SK-N-SH treated with all-trans-retinoic acid at 6 μM for 48 hours (cell line): ENCODE data around the gene TALDO1.

Experiments used
- ATAC-seq: fragments of 200-7000 bp; cut with Tn5 transposase; 3 replicates; pipeline ENCODE4 v1.9.1; 2020; ENCODE audit warnings: mild to moderate bottlenecking, moderate library complexity
- ARNTL ChIP-seq: fragments of 450-650 bp; formaldehyde crosslinking; IDR thresholded peaks from 2 replicates; pipeline ENCODE4 v1.5.0; 2020; ENCODE audit warnings: low read depth, mild to moderate bottlenecking, moderate library complexity, borderline replicate concordance
- BACH2 ChIP-seq: fragments of 250-450 bp; sonication (Bioruptor Pico); IDR thresholded peaks from 2 replicates; pipeline ENCODE4 v1.9.0; 2021; ENCODE audit warnings: mild to moderate bottlenecking, borderline replicate concordance
- CSDC2 ChIP-seq: fragments of 250-450 bp; sonication (Bioruptor Pico); IDR thresholded peaks from 2 replicates; pipeline ENCODE4 v1.5.0; 2020; ENCODE audit warnings: mild to moderate bottlenecking, moderate library complexity
- ESRRG ChIP-seq: fragments of 250-450 bp; sonication (Bioruptor Pico); IDR thresholded peaks from 2 replicates; pipeline ENCODE4 v1.6.1; 2021; ENCODE audit warnings: mild to moderate bottlenecking
- ISL1 ChIP-seq: fragments of 250-450 bp; sonication (Bioruptor Pico); IDR thresholded peaks from 2 replicates; pipeline ENCODE4 v2.1.2; 2022; ENCODE audit warnings: mild to moderate bottlenecking, moderate library complexity
- OSR1 ChIP-seq: fragments of 250-450 bp; sonication (Bioruptor Pico); IDR thresholded peaks from 2 replicates; pipeline ENCODE4 v1.8.0; 2022; ENCODE audit warnings: moderate library complexity, mild to moderate bottlenecking, inconsistent platforms
- RARB ChIP-seq: fragments of 250-450 bp; sonication (Bioruptor Pico); IDR thresholded peaks from 2 replicates; pipeline ENCODE4 v1.8.0; 2021; ENCODE audit warnings: mild to moderate bottlenecking, moderate library complexity
- SNAI2 ChIP-seq: fragments of 250-450 bp; sonication (Bioruptor Pico); IDR thresholded peaks from 2 replicates; pipeline ENCODE4 v1.5.0; 2020; ENCODE audit warnings: mild to moderate bottlenecking, moderate library complexity
- TCF4 ChIP-seq: fragments of 250-450 bp; sonication (Bioruptor Pico); IDR thresholded peaks from 2 replicates; pipeline ENCODE4 v1.8.0; 2021; ENCODE audit warnings: mild to moderate bottlenecking, moderate library complexity, borderline replicate concordance
- TOX ChIP-seq: fragments of 250-450 bp; sonication (Bioruptor Pico); IDR thresholded peaks from 2 replicates; pipeline ENCODE4 v1.8.0; 2021; ENCODE audit warnings: mild to moderate bottlenecking, moderate library complexity, borderline replicate concordance
- TSHZ2 ChIP-seq: fragments of 250-450 bp; sonication (Bioruptor Pico); IDR thresholded peaks from 2 replicates; pipeline ENCODE4 v1.5.0; 2020; ENCODE audit warnings: mild to moderate bottlenecking, moderate library complexity
- ZC3H10 ChIP-seq: fragments of 250-450 bp; sonication (Bioruptor Pico); IDR thresholded peaks from 2 replicates; pipeline ENCODE4 v1.5.1; 2021; ENCODE audit warnings: mild to moderate bottlenecking, moderate library complexity
- ZFP3 ChIP-seq: fragments of 250-450 bp; sonication (Bioruptor Pico); IDR thresholded peaks from 2 replicates; pipeline ENCODE4 v1.5.0; 2020; ENCODE audit warnings: mild to moderate bottlenecking, moderate library complexity
- ZFP30 ChIP-seq: fragments of 450-650 bp; formaldehyde crosslinking; IDR thresholded peaks from 2 replicates; pipeline ENCODE4 v1.5.0; 2022; ENCODE audit warnings: mild to moderate bottlenecking, moderate library complexity
- ZNF565 ChIP-seq: fragments of 450-650 bp; formaldehyde crosslinking; conservative IDR thresholded peaks from 2 replicates; pipeline ENCODE4 v1.5.0; 2020; ENCODE audit warnings: low read depth, mild to moderate bottlenecking, moderate library complexity
- ZNF70 ChIP-seq: fragments of 450-650 bp; formaldehyde crosslinking; IDR thresholded peaks from 2 replicates; pipeline ENCODE4 v1.5.0; 2020; ENCODE audit warnings: mild to moderate bottlenecking, moderate library complexity
- ZNF8 ChIP-seq: fragments of 450-650 bp; formaldehyde crosslinking; IDR thresholded peaks from 2 replicates; pipeline ENCODE4 v1.5.0; 2020; ENCODE audit warnings: mild to moderate bottlenecking, moderate library complexity
- TF ChIP-seq, protein P1 (sequence below): fragments of 250-450 bp; sonication (Bioruptor Pico); IDR thresholded peaks from 2 replicates; pipeline ENCODE4 v1.5.1; 2020; ENCODE audit warnings: low read depth, mild to moderate bottlenecking, moderate library complexity
- TF ChIP-seq, protein P2 (sequence below): fragments of 250-450 bp; sonication (Bioruptor Pico); IDR thresholded peaks from 2 replicates; pipeline ENCODE4 v1.5.1; 2021; ENCODE audit warnings: mild to moderate bottlenecking, moderate library complexity
- TF ChIP-seq, protein P3 (sequence below): fragments of 250-450 bp; sonication (Bioruptor Pico); IDR thresholded peaks from 2 replicates; pipeline ENCODE4 v1.8.0; 2021; ENCODE audit warnings: low read depth, mild to moderate bottlenecking, moderate library complexity, borderline replicate concordance
- TF ChIP-seq, protein P4 (sequence below): fragments of 250-450 bp; sonication (Bioruptor Pico); IDR thresholded peaks from 2 replicates; pipeline ENCODE4 v1.8.0; 2020; ENCODE audit warnings: mild to moderate bottlenecking, moderate library complexity, borderline replicate concordance

The TALDO1 gene

DNA sequence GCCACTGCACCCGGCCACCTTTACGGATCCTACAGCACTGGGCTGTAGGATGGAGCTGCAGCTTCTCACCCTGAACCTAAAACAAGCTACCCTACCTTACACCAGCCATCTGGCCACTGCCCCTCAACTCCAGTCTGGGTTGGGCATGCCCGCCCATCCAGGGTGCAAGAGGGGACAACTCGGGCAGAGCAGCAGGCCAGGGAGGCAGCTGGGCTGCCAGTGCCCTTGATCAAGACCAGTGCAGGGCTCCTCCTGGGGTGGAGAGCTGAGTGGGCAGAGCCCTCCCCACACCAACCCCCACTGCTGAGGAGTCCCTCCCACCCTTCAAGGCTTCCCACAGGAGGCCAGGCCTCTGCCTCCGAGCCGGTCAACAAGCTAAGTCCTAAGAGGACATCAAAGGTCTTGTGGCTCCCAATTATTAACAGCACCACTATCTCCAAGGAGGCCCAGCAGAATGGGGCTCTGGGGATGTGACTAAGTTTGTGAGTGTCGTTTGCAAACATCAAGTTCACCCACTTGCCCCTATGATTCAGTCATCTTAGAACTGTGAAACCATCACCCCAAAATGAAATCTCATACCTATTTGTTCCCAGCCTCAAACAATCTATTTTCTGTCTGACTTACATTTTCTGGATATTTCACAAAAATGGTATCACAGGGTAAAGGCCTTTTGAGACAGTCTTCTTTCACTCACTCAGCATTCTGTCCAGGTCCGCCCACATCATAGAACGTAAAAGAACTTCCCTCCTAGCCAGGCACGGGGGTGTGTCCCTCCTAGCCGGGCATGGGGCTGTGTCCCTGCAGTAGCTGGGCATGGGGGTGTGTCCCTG lies 19.1 kb downstream of the TALDO1 start:
- TF ChIP-seq ZFP3 (CRISPR knock-in tag) (no peak), ZNF565 (CRISPR knock-in tag) (no peak), TSHZ2 (CRISPR knock-in tag) (no peak), ZFP30 (CRISPR knock-in tag) (no peak)
- no peak for ATAC-seq

GRCh38 chr11:766936-767210 lies 19.6 kb downstream of the TALDO1 start:
- no peak for TF ChIP-seq BACH2 (CRISPR knock-in tag)
- TF ChIP-seq, protein P1, sequence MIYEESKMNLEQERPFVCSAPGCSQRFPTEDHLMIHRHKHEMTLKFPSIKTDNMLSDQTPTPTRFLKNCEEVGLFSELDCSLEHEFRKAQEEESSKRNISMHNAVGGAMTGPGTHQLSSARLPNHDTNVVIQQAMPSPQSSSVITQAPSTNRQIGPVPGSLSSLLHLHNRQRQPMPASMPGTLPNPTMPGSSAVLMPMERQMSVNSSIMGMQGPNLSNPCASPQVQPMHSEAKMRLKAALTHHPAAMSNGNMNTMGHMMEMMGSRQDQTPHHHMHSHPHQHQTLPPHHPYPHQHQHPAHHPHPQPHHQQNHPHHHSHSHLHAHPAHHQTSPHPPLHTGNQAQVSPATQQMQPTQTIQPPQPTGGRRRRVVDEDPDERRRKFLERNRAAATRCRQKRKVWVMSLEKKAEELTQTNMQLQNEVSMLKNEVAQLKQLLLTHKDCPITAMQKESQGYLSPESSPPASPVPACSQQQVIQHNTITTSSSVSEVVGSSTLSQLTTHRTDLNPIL (CRISPR knock-in tag) = no peak
- no peak for TF ChIP-seq ZFP30 (CRISPR knock-in tag)
- TF ChIP-seq ESRRG (CRISPR knock-in tag) = no peak
- no peak for TF ChIP-seq ZNF70 (CRISPR knock-in tag)
- no peak for TF ChIP-seq TOX
- TF ChIP-seq ZFP3 (CRISPR knock-in tag) = no peak
- no peak for TF ChIP-seq ARNTL
- no peak for TF ChIP-seq CSDC2 (CRISPR knock-in tag)
- TF ChIP-seq ZNF565 (CRISPR knock-in tag) = no peak
- no peak for TF ChIP-seq TCF4 (CRISPR knock-in tag)
- no peak for TF ChIP-seq ISL1 (CRISPR knock-in tag)
- TF ChIP-seq RARB (CRISPR knock-in tag) = no peak
- TF ChIP-seq, protein P2, sequence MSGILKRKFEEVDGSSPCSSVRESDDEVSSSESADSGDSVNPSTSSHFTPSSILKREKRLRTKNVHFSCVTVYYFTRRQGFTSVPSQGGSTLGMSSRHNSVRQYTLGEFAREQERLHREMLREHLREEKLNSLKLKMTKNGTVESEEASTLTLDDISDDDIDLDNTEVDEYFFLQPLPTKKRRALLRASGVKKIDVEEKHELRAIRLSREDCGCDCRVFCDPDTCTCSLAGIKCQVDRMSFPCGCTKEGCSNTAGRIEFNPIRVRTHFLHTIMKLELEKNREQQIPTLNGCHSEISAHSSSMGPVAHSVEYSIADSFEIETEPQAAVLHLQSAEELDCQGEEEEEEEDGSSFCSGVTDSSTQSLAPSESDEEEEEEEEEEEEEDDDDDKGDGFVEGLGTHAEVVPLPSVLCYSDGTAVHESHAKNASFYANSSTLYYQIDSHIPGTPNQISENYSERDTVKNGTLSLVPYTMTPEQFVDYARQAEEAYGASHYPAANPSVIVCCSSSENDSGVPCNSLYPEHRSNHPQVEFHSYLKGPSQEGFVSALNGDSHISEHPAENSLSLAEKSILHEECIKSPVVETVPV = no peak
- TF ChIP-seq ZC3H10 = no peak
- TF ChIP-seq, protein P3, sequence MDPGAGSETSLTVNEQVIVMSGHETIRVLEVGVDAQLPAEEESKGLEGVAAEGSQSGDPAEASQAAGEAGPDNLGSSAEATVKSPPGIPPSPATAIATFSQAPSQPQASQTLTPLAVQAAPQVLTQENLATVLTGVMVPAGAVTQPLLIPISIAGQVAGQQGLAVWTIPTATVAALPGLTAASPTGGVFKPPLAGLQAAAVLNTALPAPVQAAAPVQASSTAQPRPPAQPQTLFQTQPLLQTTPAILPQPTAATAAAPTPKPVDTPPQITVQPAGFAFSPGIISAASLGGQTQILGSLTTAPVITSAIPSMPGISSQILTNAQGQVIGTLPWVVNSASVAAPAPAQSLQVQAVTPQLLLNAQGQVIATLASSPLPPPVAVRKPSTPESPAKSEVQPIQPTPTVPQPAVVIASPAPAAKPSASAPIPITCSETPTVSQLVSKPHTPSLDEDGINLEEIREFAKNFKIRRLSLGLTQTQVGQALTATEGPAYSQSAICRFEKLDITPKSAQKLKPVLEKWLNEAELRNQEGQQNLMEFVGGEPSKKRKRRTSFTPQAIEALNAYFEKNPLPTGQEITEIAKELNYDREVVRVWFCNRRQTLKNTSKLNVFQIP (CRISPR knock-in tag) = no peak
- no peak for TF ChIP-seq ZNF8 (CRISPR knock-in tag)
- no peak for ATAC-seq

- TF ChIP-seq, protein P2 = no peak
Observed at GRCh38 chr11:767238-767637, 20.0 kb downstream of the TALDO1 start.

DNA sequence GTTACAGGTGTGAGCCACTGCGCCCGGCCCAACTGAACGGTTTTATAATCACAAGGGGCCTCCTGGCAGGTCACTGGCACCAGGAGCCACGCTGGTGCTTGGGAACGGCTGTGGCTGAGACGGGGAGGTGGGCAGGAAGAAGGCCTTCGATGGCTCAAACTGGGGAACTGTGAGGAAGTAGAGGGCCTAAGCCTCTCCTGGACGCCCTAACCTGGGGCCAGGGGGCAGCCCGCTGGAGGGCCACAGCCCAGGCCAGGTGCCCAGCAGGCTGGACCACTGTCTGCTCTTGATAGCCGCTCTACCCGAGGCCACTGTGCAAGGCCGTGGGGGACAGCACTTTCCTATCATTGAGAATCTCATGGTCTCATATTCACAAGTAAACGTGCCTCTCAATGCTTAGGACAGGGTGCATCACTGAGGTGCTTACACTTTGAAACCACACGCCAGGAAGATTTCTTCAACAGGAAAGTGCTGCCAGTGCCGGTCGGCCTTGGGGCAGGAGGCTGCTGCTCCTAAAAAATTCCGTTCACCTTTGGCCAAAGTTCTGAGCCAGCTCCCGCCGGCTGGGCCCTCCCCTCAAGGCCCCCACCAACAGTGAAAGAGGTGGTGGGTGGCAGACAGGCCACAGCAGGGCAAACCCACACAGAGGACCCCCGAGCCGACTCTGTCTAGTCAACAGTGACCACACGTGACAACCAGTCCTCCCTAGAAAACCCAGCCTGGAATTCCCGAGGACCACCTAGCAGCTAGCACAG lies 22.8 kb downstream of the TALDO1 start:
- no peak for ATAC-seq
- TF ChIP-seq TCF4 (CRISPR knock-in tag) = no peak
- TF ChIP-seq, protein P3 (CRISPR knock-in tag) = no peak
- TF ChIP-seq, protein P2 = no peak
- no peak for TF ChIP-seq RARB (CRISPR knock-in tag)
- TF ChIP-seq OSR1 (CRISPR knock-in tag) = no peak
- TF ChIP-seq SNAI2 (CRISPR knock-in tag) = no peak
- TF ChIP-seq, protein P4, sequence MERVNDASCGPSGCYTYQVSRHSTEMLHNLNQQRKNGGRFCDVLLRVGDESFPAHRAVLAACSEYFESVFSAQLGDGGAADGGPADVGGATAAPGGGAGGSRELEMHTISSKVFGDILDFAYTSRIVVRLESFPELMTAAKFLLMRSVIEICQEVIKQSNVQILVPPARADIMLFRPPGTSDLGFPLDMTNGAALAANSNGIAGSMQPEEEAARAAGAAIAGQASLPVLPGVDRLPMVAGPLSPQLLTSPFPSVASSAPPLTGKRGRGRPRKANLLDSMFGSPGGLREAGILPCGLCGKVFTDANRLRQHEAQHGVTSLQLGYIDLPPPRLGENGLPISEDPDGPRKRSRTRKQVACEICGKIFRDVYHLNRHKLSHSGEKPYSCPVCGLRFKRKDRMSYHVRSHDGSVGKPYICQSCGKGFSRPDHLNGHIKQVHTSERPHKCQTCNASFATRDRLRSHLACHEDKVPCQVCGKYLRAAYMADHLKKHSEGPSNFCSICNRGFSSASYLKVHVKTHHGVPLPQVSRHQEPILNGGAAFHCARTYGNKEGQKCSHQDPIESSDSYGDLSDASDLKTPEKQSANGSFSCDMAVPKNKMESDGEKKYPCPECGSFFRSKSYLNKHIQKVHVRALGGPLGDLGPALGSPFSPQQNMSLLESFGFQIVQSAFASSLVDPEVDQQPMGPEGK = no peak

More at GRCh38 chr11:767238-767637, 20.0 kb downstream of the TALDO1 start:
- ATAC-seq = no peak
